ENCODE measurements around the gene SPTLC1.
"Not testable (repeated sequence)": the region's sequence is repeated elsewhere in the genome, so short reads cannot be mapped to it uniquely, and the experiment has no call there.

The SPTLC1 gene, protein sequence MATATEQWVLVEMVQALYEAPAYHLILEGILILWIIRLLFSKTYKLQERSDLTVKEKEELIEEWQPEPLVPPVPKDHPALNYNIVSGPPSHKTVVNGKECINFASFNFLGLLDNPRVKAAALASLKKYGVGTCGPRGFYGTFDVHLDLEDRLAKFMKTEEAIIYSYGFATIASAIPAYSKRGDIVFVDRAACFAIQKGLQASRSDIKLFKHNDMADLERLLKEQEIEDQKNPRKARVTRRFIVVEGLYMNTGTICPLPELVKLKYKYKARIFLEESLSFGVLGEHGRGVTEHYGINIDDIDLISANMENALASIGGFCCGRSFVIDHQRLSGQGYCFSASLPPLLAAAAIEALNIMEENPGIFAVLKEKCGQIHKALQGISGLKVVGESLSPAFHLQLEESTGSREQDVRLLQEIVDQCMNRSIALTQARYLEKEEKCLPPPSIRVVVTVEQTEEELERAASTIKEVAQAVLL

DNA sequence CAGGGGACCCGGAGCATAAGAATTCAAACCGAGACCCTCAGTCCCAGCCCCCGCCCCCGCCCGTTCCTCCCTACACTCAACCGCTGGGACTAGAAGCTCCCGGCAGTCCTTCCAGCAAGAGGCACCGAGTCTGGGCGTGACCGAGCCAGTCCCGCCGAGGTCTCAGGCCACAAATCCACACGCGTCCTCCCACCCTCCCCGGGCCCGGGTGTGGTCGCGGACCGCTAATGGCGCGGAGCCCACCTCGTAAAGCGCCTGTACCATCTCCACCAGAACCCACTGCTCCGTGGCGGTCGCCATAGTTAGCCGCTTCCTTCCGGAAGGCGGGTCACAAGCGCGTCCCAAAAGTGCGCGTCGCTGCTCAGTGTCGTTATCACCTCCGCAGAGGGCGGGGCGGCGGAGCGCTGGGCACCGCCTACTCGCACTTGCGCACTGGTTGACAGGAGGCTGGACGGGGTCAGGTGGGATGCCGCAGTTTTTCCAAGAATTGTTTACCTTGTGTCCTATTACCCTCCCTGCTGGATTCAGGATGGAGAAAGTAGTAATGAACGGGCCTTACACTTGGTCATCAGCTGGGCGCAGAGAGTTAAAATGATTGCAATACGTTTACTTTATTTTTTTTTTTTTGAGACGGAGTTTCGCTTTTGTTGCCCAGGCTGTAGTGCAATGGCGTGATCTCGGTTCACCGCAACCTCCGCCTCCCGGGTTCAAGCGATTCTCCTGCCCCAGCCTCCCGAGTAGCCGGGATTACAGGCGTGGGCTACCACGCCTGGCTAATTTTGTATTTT, at the start of gene SPTLC1:
Gene SPTLC1 (minus strand): TSS at position 343 of the 788 bp plus-strand sequence. CDS start 43 bp downstream, at position 300.
- peak; percentile 91 for DNase-seq (ENCODE audit: low read depth)

DNA sequence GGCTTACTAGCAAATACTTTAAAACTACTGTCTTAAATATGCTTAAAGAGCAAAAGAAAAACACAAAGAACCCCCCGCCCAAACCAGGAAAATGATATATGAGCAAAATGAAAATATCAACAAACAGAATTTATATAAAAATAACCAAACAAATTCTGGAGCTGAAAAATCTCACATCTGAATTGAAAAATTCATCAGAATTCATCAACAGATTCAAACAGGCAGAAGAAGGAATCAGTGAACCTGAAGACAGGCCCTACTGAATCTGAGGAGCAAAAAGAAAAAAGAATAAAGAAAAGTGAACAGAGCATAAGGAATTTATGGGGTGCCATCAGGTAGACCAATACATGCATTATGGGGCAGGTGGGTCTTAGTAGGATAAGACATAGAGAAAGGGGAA, 49.8 kb upstream of the SPTLC1 start:
- no peak for DNase-seq (ENCODE audit: low read depth)

DNA sequence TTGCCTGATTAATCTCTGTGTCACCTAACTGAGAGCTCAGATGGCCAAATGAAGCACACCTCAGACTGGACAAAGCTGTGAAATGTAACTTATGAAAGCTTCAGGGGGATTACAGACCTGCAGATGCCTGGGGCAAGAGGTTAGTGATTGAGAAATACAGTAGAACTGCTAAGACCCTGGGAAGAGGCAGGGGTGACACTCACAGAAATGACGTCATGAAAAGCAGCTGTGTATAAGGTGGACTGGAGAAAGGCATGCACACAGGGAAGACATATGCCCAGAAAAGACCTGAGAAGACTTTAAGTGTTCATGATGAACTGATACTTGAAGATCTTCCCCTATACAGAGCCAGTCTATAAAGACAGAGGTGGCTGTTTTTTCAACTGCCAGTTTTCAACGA, 49.3 kb upstream of the SPTLC1 start:
- no peak for DNase-seq (ENCODE audit: low read depth)

DNA sequence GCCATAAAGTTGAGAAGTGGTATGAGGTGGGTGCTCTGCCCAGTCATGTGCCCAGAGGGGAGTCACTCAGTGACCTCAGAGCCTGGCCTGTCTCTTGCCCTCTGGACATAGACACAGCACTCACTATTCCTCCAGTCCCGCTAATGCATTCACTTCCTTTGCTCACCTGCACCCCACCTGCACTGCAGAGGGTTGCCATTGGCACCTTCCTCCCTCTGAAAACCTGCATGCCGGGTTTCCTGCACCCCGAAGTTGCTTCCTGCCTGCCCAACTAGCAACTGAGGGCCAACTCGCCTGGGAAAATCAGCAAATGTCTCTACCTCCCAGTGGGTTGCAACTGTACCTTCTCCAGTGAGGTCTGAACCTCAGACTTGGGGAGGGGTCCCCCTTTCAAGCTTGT, 48.1 kb upstream of the SPTLC1 start:
- DNase-seq (ENCODE audit: low read depth) = no peak

DNA sequence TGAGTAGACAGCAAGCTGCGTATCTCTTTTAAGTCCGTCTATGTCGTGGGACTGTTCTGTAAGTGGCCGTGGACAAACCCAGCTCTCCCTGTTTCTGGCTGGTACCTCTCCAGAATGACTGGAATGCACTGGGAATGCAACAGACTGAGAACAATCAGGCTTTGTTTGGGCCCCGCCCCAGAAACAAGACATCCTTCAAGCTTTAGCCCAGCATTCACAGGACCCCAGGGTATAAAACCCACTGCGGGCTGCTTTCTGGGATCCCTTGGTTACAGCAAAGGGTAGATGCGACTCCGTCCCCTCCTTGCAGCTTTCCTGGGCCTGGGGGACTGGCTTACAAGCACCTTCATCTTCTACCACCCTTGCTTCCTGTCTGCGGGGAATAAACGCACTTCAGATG, 45.6 kb upstream of the SPTLC1 start:
- DNase-seq (ENCODE audit: low read depth) = no peak

DNA sequence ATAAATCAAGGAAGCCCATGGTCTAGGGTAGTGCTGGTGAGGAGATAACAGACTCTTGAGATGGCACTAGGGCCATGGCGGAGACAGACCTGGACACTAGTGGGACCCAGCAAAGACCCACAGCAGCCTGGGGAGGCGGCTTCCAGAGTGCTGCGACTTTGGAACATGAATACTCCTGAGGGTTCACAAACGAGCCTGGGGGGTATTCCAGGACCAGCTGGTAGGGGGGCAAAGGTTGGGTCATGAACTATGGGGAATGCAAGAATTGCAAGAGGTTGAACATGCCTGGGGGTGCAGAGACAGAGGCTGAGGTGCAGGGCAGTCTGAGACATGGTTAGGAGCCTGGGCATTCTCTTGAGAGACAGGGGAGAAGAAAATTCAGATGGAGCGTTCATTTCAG, 43.8 kb upstream of the SPTLC1 start:
- no peak for DNase-seq (ENCODE audit: low read depth)

DNA sequence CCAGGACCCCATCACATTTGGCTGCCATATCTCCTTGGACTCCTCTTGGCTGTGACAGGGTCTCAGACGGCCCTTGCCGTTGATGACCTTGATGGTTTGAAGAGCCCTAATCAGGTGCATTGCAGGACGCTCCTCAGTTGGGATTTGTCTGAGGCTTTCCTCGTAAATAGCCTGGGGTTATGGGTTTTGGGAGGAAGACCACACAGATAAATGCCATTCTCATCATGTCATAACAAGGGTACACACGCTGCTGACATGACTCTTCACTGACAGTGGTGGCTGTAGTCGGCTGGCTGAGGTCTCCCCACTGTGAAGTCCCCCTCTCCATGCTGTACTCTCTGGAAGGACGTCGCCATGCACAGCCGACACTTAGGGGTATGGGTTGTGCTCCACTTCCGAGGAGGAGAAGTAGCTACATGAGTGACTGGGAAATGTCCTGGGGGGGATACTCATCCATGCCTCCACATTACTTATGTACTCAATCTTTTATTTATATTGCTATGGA, 42.9 kb upstream of the SPTLC1 start:
- no peak for DNase-seq (ENCODE audit: low read depth)

DNA sequence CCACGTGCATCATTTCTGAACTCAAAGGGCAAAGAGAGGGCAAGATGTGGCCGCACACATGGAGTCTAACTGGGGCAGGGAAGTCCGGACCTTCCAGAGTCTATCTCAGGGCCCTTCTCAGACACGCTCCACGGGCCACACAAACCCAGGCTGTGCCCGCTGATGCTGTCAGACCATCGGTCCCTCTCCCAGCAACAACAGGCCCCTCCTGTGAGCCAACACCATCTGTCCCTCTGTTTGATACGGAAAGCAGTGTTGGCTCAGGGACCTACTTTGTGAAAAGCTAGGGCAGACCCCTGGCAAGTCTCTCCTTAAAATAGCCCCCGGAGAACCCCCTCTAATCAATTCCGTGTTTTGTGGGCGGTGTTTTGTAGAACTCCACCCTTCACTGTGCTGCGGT, 40.5 kb upstream of the SPTLC1 start:
- DNase-seq (ENCODE audit: low read depth) = not testable (repeated sequence)

DNA sequence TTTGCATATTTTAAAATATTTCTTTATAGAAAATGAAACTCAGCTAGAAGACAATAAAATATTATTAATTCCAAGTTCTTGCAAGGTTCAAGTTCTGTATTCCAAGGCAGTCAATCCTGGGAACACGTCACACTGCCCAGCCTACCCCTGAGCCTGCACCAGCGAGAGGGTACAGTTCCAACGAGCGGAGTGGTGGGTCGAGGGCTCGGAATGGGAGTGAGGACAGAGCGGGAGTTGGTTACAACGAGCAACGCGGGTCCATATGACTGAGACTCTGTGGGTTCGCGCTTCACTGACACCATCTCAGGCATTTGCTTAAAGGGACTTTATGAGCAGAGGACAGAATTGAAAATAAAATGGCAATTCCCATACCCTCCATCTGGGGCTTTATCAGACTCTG, 40.0 kb upstream of the SPTLC1 start:
- DNase-seq (ENCODE audit: low read depth) = no peak

DNA sequence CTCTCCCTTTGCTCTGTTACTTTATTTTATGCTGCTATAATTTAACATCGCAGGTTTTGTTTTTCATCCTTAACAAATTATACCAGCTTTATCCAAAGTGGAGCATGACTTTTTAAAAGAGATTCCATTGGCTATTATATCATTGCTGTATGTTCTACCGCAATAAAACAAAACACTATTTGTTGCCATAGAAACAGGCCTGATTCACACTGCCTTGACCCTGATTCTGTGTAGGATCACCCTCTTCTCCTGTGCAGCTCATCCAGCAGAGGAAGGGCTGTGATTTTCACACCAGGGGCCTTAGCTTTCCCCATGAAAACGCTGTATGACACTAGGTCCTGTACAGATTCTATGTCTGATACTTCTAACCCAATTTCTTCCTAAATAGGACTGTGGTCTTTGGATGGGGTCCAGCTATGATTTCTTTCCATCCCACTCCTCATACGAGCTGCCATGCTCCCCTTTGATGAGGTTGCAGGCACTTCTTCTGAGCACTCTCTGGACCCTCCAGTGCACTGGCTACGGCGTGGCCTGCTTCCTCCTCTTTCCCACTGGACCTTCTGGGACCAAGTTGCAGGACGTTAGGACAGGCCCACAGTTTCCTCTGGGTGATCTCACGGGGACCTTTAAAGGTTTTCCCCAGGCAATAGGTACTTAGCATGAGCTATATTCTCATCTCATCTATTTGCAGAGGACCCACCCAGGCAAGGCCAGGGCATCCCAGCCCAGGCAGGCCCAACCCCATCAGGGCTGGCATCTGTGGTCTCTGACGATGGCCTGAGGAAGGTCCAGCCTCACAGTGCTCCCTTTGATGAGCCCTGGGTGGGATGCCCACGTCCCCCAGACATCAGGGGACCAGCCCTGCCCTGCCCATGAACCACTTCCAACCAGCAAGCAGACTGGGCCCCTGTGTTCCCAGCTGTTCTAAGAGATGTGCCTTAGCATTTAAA, 38.5 kb upstream of the SPTLC1 start:
- DNase-seq (ENCODE audit: low read depth) = peak; percentile 93

DNA sequence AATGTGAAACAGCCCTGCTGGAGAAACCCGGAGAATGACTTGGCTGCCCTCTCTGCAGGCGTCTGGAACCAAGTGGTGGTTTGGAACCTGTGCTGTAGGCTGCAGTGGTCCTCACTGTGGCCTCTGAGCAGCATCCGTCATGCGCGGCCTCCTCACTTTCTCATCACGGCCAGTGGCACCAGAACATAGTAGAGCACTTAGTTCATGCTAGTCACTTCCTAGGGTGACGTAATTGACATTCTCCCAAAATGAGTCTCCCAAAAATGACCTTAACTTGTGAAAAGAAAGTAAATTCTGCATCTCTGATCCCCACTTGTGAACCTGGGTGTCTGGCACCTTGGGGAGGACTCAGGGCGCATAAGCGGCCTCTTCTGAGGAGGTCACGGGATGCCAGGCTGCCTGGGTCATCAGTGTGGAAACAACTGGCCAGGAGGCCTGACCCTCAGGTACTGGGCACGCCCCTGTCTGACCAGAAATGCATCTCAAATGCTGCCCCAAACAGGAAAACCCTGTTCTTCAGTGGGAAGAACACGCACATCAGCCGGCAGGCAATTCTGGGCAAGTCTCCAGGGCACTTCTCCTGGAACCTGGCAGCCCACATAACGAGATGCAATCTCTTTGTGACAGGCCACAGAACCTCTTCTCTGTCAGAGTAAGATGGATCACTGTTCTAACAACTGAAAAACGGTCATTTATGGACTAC, 36.6 kb upstream of the SPTLC1 start:
- peak; percentile 86 for DNase-seq (ENCODE audit: low read depth)

DNA sequence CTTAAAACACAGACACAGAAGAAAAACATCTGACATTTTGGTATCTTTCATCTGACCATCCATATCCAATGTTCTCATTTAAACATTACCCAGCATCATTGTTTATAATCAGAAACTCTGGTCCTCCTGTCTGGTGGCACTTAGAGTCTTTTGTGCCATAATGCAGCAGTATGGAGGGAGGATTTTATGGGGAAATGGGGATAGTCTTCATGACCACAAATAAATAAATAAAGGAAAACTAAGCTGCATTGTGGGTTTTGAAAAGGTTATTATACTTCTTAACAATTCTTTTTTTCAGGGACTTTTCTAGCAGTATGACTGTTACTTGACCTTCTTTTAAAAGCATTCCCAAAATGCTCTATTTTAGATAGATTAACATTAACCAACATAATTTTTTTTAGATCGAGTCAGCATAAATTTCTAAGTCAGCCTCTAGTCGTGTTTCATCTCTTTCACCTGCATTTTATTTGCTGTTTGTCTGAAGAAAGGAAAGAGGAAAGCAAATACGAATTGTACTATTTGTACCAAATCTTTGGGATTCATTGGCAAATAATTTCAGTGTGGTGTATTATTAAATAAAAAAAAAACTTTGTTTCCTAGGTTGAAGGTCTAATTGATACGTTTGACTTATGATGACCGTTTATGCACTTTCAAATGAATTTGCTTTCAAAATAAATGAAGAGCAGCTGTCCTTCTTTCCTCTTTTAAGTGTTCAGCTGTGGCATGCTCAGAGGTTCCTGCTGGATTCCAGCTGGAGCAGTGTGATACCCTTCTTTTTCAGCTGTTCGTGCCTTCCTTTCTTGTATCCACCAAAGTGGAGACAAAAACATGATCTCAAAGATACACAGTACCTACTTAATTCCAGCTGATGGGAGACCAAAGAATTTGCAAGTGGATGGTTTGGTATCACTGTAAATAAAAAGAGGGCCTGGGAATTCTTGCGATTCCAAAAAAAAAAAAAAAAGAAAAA, 35.6 kb upstream of the SPTLC1 start:
- DNase-seq (ENCODE audit: low read depth) = not testable (repeated sequence)

DNA sequence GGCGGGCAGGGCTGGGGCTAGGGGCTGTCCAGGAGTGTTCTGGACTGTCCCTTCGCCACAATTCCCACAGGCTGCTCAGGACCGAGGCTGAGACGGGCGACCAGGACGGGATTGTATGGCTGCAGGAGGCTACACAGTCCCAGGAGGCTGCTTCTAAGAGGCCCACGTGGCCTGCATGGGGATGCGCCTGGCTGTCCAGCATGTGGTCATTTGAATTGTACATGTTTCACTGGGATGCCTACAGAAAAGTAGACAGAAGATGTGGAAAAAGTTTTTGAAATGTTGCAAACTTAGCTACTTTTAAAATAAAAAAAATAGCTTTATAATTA, 32.6 kb upstream of the SPTLC1 start:
- DNase-seq (ENCODE audit: low read depth) = no peak

DNA sequence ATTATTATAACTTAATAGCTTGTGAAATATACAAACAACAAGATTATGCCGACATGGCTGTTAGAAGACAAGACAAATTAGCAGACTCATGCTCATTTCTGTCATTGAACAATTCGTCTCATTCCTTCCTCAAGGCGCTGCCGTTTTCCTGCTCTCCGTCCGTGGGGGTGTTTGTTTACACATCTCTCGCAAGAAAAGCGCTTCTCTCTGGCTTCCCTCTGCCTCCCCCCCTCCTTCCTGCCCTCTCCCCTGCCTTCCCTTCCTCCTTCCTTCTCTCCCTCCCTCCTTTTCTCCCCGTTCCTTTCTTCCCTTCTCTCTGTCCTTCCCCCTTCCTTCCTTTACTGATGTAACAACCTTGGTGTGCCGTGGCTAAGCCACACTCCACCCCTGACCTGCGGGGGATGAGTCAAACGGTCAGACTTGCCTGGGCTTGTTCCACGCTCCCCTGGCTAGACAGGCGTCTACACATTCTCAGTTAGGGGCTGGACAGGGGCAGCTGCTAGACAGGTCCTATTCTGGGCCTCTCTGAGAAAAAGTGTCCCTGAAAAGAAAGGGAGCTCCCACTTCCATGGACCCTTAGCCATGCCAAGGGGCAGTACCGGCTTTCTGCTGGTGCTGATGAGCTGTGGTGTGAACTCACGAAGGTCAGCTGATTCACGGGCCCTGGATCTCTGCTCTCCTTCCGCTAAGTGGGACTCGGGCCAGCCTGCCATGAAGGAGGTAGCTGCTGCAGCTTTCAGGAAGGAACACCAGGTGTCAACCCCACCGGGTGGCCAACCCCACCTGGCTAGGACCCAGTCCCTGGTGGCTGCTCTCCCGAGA, 32.0 kb upstream of the SPTLC1 start:
- peak; percentile 96 for DNase-seq (ENCODE audit: low read depth)

DNA sequence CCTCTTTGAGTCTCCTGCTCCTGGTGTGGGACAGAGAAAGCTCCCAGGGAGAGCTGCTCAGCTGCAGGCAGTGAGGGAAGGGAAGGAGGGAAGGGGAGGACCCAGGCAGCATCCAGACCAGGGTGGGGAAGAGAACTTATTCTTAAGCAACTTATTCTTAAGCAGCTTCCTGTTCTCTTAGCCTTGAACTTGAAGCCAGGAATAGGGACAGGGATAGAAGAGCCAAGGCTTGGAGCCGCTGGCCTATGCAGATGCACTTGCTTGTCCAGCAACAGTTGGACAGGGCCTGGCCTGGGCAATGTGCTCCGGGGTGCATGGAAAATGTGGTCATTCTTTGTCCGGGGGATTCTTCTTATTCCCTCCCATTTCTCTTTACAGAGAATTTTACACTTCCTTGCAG, 31.4 kb upstream of the SPTLC1 start:
- DNase-seq (ENCODE audit: low read depth) = peak; percentile 50

DNA sequence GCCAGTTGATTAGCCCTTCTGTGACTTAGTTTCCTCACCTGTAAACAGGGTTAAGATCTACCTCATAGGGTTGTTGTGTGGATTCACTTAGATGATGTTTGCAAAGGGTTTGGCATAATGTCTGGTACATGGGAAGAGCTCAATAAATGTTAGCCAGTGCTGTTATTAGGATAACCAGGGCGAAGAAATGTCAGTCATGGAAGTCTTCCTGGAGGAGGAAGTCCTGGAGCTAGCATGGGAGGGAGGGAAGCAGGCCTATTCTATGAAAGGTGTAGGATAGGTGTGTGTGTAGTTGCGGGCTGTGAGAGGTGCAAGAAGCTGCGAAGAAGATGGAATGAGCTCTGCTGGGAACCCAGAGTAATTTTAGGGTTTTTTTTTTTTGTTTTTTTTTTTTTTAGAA, 30.6 kb upstream of the SPTLC1 start:
- not testable (repeated sequence) for DNase-seq (ENCODE audit: low read depth)

DNA sequence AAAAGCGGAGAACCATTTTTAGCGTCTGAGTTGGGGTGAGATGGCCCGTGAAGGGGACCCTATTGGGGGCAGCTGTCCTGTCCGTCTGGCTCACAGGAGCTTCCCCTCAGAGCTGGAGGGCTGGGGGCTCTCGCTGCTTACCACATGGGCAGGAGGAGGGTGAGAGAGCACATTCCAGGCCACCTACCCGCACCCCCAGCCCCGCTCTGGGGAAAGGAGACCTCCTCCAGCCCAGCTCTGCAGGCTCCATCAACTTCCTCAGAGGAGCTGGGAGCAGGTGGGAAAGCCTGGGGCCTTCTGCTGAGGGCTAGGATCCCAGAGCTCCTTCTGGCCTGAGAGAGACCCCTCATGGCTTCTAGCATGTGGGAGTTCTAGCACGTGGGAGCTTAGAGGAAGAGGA, 27.1 kb upstream of the SPTLC1 start:
- DNase-seq (ENCODE audit: low read depth) = no peak

DNA sequence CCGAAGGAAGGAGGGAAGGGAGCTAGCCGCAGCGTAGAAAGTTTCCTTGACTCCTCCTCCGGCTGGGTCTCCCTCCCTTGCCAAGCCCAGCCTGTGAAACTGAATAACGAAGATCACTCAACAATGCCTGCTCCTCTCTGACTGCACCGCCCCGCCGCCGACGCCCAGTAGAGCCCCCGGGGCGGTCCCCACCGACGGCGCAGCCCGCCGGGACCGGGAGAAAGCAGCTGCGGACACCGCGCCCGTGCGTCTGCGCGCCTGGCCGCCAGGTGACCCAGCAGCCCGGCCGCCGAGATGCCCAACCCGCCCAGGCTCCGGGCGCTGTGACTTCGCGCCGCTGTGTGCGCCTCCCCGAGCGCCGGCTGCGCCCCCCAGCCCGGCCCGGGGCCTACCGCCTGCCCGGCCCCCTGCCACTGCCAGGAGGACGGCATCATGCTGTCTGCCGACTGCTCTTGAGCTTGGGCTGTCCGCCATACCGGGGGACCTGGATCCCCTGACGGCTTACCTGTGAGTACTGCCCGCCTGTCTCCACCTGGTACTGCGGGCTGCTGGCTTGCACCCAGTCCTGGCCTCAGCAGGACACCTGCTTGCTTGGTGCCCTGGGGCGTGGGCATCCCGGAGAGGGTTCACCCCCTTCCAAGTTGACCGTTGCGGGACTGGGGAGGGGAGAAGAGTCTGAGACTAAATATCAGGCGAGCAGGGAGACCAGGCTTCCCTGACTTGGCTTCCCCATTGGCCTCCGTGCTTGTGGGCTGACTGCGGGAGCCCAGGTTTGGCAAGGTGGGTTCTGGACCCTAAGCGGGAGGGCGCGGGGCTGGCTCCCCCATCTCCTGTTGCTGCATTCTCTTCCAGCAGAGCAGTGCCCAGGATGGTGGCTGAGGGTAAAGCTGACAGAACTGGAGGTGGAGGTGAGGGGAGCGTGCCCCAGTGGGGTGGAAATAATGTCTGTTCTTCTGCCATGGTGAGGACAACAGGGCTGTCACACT, 26.2 kb upstream of the SPTLC1 start:
- no peak for DNase-seq (ENCODE audit: low read depth)
